GM12878 (cell line): Measurements from ENCODE around the gene SMIM38. TPM values are rescaled to one million over a fixed set of nuclear protein-coding genes. Genes with fewer than 3 reads are reported as not detected.

ENCODE experiments used
- ATAC-seq: fragments of 200-7000 bp; cut with Tn5 transposase; 3 replicates; pipeline ENCODE4 v1.9.1; 2020; ENCODE audit warnings: mild to moderate bottlenecking, moderate library complexity
- BruUV-seq: library from RNA; stranded (reverse); fragments of 400-500 nt; replicated peaks from 2 replicates; lab custom pipeline; 2021; lab: Mats Ljungman, UMichigan
- CTCF ChIA-PET: fragments of 300-600 bp; sonication (Branson Sonifier 250); formaldehyde crosslinking; extraction: SDS; loops from one replicate; lab custom pipeline; 2021; ENCODE audit warnings: inconsistent platforms; lab: Yijun Ruan, JAX
- POLR2A ChIA-PET: fragments of 350-600 bp; formaldehyde crosslinking; extraction: SDS; loops from one replicate; lab custom pipeline; 2021; ENCODE audit warnings: inconsistent platforms; lab: Charles Lee
- RAD21 ChIA-PET: fragments of 300-600 bp; sonication (Branson Sonifier 250); formaldehyde crosslinking; loops from one replicate; lab custom pipeline; 2023; ENCODE audit warnings: antibody characterized with exemption; ENCODE audit not compliant: unreplicated experiment; lab: Charles Lee
- SMC1A ChIA-PET: fragments of 300-600 bp; sonication (Branson Sonifier 250); formaldehyde crosslinking; loops from one replicate; lab custom pipeline; 2023; ENCODE audit not compliant: unreplicated experiment, uncharacterized antibody; lab: Charles Lee
- DNase-seq: peaks from one replicate; pipeline ENCODE4 v3.0.0-alpha.2; 2011; ENCODE audit warnings: low read depth, low spot score
- FAIRE-seq: peaks from 3 replicates; lab custom pipeline; 2011; peaks lifted over from hg19 to GRCh38; lab: Jason Lieb, UNC
- H2AFZ ChIP-seq: 2 replicates; pipeline ENCODE4 v1.6.0; 2011; ENCODE audit warnings: low read depth, low read length, control low read depth; ENCODE audit not compliant: control insufficient read depth
- H3K27ac ChIP-seq: 2 replicates; pipeline ENCODE4 v1.5.1; 2011; ENCODE audit warnings: control low read depth; ENCODE audit not compliant: control insufficient read depth, insufficient read depth
- H3K27me3 ChIP-seq, 2 experiments: replicated peaks in 1 of 2; 2 replicates each; pipeline versions ENCODE4 v1.6.0 to v1.6.1; 2011; ENCODE audit warnings: low read length in 1 of 2; ENCODE audit not compliant: control insufficient read depth in 2 of 2, insufficient read depth in 2 of 2
- H3K36me3 ChIP-seq, 2 experiments: 2 replicates each; pipeline ENCODE4 v1.5.1; 2011; ENCODE audit warnings: low read length in 1 of 2; ENCODE audit not compliant: control insufficient read depth in 2 of 2, insufficient read depth in 2 of 2
- H3K4me1 ChIP-seq: 2 replicates; pipeline ENCODE4 v1.6.1; 2011; ENCODE audit warnings: mild to moderate bottlenecking, low read length, moderate library complexity, mixed read lengths; ENCODE audit not compliant: control insufficient read depth, insufficient read depth
- H3K4me2 ChIP-seq: 2 replicates; pipeline ENCODE4 v1.6.0; 2011; ENCODE audit warnings: control low read depth; ENCODE audit not compliant: control insufficient read depth, insufficient read depth
- H3K4me3 ChIP-seq: fragments of 200-600 bp; sonication (generic); 2 replicates; pipeline ENCODE4 v1.5.1; 2016
- H3K79me2 ChIP-seq: 2 replicates; pipeline ENCODE4 v1.6.0; 2011; ENCODE audit warnings: low read length; ENCODE audit not compliant: control insufficient read depth, insufficient read depth
- H3K9ac ChIP-seq: 2 replicates; pipeline ENCODE4 v1.8.0; 2011; ENCODE audit warnings: low read length, control low read depth, mixed read lengths; ENCODE audit not compliant: control insufficient read depth, insufficient read depth
- H3K9me3 ChIP-seq: replicated peaks from 3 replicates; pipeline ENCODE4 v1.5.1; 2011; ENCODE audit warnings: mild to moderate bottlenecking, low read length; ENCODE audit not compliant: control insufficient read depth, insufficient read depth
- H4K20me1 ChIP-seq: 2 replicates; pipeline ENCODE4 v1.6.0; 2011; ENCODE audit not compliant: control insufficient read depth, insufficient read depth
- CTCF ChIP-seq, 3 experiments: IDR thresholded peaks in 2 of 3; conservative IDR thresholded peaks in 1 of 3; 2 replicates each; pipeline ENCODE4 v1.5.1; 2011; ENCODE audit warnings: low read depth in 3 of 3, low read length in 3 of 3, mild to moderate bottlenecking in 3 of 3, control low read depth in 2 of 3, moderate library complexity in 2 of 3, inconsistent platforms in 1 of 3, mixed read lengths in 1 of 3; ENCODE audit not compliant: control insufficient read depth in 2 of 3, insufficient read depth in 1 of 3; ENCODE audit errors: extremely low read depth in 1 of 3
- MYC ChIP-seq: IDR thresholded peaks from 2 replicates; pipeline ENCODE4 v1.6.1; 2011; ENCODE audit warnings: mild to moderate bottlenecking, low read length, moderate library complexity, inconsistent platforms; ENCODE audit not compliant: insufficient read depth, insufficient replicate concordance, insufficient read length, severe bottlenecking
- PAX5 ChIP-seq: IDR thresholded peaks from 2 replicates; pipeline ENCODE4 v1.6.1; 2011; ENCODE audit warnings: low read depth, low read length, borderline replicate concordance
- POLR2A ChIP-seq: IDR thresholded peaks from 2 replicates; pipeline ENCODE4 v1.6.1; 2011; ENCODE audit warnings: low read depth, mild to moderate bottlenecking, low read length
- REST ChIP-seq: IDR thresholded peaks from 2 replicates; pipeline ENCODE4 v1.6.1; 2012; ENCODE audit warnings: mild to moderate bottlenecking, low read depth, low read length
- SRF ChIP-seq, 2 experiments: IDR thresholded peaks; 2 replicates each; pipeline ENCODE4 v1.6.1; 2011; ENCODE audit warnings: low read depth in 2 of 2, low read length in 2 of 2, mild to moderate bottlenecking in 1 of 2, moderate library complexity in 1 of 2
- TARDBP ChIP-seq: IDR thresholded peaks from 2 replicates; pipeline ENCODE4 v1.6.1; 2016; ENCODE audit warnings: borderline replicate concordance
- TCF12 ChIP-seq: IDR thresholded peaks from 2 replicates; pipeline ENCODE4 v1.6.1; 2011; ENCODE audit warnings: low read depth, mild to moderate bottlenecking, low read length
- TCF7 ChIP-seq: IDR thresholded peaks from 2 replicates; pipeline ENCODE4 v1.6.1; 2014; ENCODE audit warnings: antibody characterized with exemption, borderline replicate concordance
- YY1 ChIP-seq: IDR thresholded peaks from 2 replicates; pipeline ENCODE4 v1.6.1; 2011; ENCODE audit warnings: low read depth, mild to moderate bottlenecking, low read length
- WGBS: methylation state at CpG from one replicate; pipeline ENCODE4 v1.1.6; 2016; ENCODE audit warnings: low lambda C conversion rate; ENCODE audit not compliant: insufficient replicate concordance, insufficient coverage; ENCODE audit errors: missing lambda C conversion rate; 5-methylcytosine and 5-hydroxymethylcytosine counted together
- in situ Hi-C: fragments of 300-500 bp; cut with MboI; formaldehyde crosslinking; loops from 9 replicates; pipeline ENCODE4 v1.14.3; 2018; ENCODE audit warnings: mixed read lengths
- intact Hi-C: fragments of 100-400 bp; cut with micrococcal nuclease; formaldehyde crosslinking; loops from one replicate; pipeline ENCODE4 v1.14.2; 2022; ENCODE audit not compliant: unreplicated experiment
- polyA plus RNA-seq, 11 experiments: library from polyadenylated mRNA; depleted of rRNA in 4 of 11; unstranded in 6 of 11; stranded (reverse) in 5 of 11; fragments of >200 nt; fragmentation: Nextera tagmentation in 4 of 11; fragmentation: Illumina TruSeq in 1 of 11; extraction: Ambion mirVana in 4 of 11; extraction: Trizol in 1 of 11; gene quantifications; 1 replicate in 1 of 11; 2 replicates in 10 of 11; pipeline versions ENCODE4 v1.2.1 to v1.2.3, GENCODE V29; 2011 to 2016; ENCODE audit warnings: inconsistent platforms in 2 of 11, missing spikeins in 2 of 11, low read depth in 1 of 11
- total RNA-seq, 4 experiments: library from RNA; depleted of rRNA in 3 of 4; stranded (reverse); fragments of >200 nt in 3 of 4; fragmentation: Illumina TruSeq in 1 of 4; extraction: Trizol in 1 of 4; gene quantifications; 2 replicates each; pipeline versions ENCODE4 v1.2.1 to v1.2.3, GENCODE V29; 2013 to 2021

SMIM38 gene
- total and polyA plus RNA-seq, 10 of the 15 experiments (the other 5 are each of a cell fraction or from before 2014, with no cell fraction given), result 0.15 to 5.0 (median 2.1) TPM; not detected in 1

GRCh38 chr11:69183613-69184012 is 27.9 kb downstream of the SMIM38 start (continued):
- TF ChIP-seq MYC, result no peak
- no peak for TF ChIP-seq POLR2A
- no peak for TF ChIP-seq TARDBP
- TF ChIP-seq TCF12, result 0 out of 2 replicates have a peak, but pooled peaks have one; percentile 24
- TF ChIP-seq PAX5, result peak; percentile 88
- TF ChIP-seq TCF7, result no peak
- no peak for TF ChIP-seq SRF (IDR thresholded peaks at IDR 0.05; ENCODE audit: low read depth in 2 of 2, low read length in 2 of 2)
- TF ChIP-seq REST, result no peak

DNA sequence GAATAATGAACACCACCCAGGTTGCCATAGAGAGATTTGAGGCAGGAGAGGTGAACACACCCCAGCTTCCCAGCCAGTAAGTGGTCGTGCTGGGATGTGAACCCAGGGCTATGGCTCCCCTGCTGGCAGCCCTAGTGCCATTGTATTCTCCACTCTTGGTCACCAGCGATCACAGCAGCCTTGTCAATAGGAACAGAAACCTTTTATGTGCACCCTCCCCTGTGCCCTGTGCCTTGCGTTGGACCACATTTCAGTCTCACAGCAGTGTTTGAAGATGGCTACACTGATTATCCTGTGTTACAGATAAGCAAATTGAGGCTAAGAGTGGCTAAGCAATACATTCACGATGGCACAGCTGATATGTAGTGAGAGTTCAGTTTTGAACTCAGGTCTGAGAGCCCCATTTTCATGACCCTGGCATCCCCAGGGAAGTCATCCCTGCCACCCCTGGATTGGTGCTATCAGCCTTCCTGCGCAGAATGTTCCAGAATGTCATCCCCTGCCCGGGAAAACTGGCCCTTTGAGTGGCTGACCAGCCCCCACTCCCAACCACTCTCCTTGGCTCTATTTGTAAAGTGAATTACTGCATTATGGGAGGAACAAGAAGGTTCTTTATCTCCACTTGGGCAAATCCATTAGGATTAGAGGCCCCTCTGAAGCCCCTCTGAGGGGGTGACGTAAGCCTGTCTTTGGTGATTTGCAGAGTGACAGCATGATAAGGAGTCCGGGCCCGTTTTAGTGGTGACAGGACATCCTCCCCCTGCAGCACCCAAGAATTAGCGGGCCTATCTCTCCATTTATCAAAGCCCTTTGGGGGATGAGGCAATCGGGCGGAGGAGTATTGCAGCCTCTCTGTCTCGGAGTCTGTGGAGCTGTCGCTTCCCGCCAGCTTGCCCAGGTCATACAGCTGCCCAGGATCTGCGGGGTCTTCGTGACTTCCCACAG is 30.9 kb downstream of the SMIM38 start:
- peaks cover 10% of the 10 kb centered on the region for H3K9me3 ChIP-seq
- WGBS, result 55% methylated on average over 17 of the region's 17 CpGs
- H3K9ac ChIP-seq, result no peak overlapping the region
- no peak for TF ChIP-seq YY1
- 0 out of 6 replicates have a peak, but pooled peaks of 1 of the 3 experiments have one; percentile 7 for TF ChIP-seq CTCF (IDR thresholded peaks at IDR 0.05 in 2 of 3, conservative IDR thresholded peaks at IDR 0.05 in 1 of 3; ENCODE audit: control insufficient read depth in 2 of 3, extremely low read depth in 1 of 3, insufficient read depth in 1 of 3, low read depth in 3 of 3, low read length in 3 of 3)
- no peak overlapping the region for H3K4me3 ChIP-seq
- no peak for DNase-seq
- H3K4me2 ChIP-seq, result no peak overlapping the region
- POLR2A ChIA-PET, result no interaction called here
- no peaks in the 10 kb centered on the region for H3K79me2 ChIP-seq
- RAD21 ChIA-PET, result no interaction called here
- H3K4me1 ChIP-seq, result peaks cover 4% of the 10 kb centered on the region; the same call in 1 of the 2 replicates
- no peaks in the 10 kb centered on the region for H3K27me3 ChIP-seq
- intact Hi-C loops, result no loop called here
- CTCF ChIA-PET, result interaction anchor here (0.9 to 1.0 kb wide), 2 partner anchors 11 kb away, joined by 3 read pairs; no protein-coding TSS in a partner anchor
- BruUV-seq, result no TSS peak
- no peaks in the 10 kb centered on the region for H3K36me3 ChIP-seq
- FAIRE-seq, result no peak
- SMC1A ChIA-PET, result no interaction called here
- H3K27ac ChIP-seq, result no peak overlapping the region
- no peak overlapping the region for H2AFZ ChIP-seq
- in situ Hi-C loops, result no loop called here
- H4K20me1 ChIP-seq, result no peaks in the 10 kb centered on the region
- ATAC-seq, result no peak; the same call in 2 of the 3 replicates
